A549 (cell line): ENCODE data around the gene NTSR1. TPM values are rescaled to one million over a fixed set of nuclear protein-coding genes. Genes with fewer than 3 reads are reported as not detected.

Source experiments
- ATAC-seq, 2 experiments: fragments of 200-7000 bp in 1 of 2; fragments of >200 bp in 1 of 2; cut with Nextera tagmentation in 1 of 2; cut with Tn5 transposase in 1 of 2; 3 replicates each; pipeline versions ENCODE4 v1.8.0 to v1.9.1; 2018 to 2020; ENCODE audit warnings: mild to moderate bottlenecking in 1 of 2, moderate library complexity in 1 of 2
- CTCF ChIA-PET: fragments of 300-600 bp; sonication (Branson Sonifier 250); formaldehyde crosslinking; extraction: SDS; loops from one replicate; lab custom pipeline; 2021; ENCODE audit warnings: antibody characterized with exemption, inconsistent platforms; lab: Yijun Ruan, JAX
- POLR2A ChIA-PET: fragments of 350-600 bp; formaldehyde crosslinking; extraction: SDS; loops from one replicate; lab custom pipeline; 2021; ENCODE audit warnings: antibody characterized with exemption, inconsistent platforms; lab: Yijun Ruan, JAX
- DNase-seq, 2 experiments: peaks; one replicate each; pipeline versions ENCODE4 v3.0.0 to v3.0.0-alpha.2; 2011 to 2016; ENCODE audit warnings: low read depth in 1 of 2, low spot score in 1 of 2
- FAIRE-seq: peaks from 2 replicates; lab custom pipeline; 2011; peaks lifted over from hg19 to GRCh38; lab: Jason Lieb, UNC
- H3K27ac ChIP-seq, 2 experiments: fragments of >200 bp; sonication (Bioruptor Twin); formaldehyde crosslinking; 3 replicates each; pipeline ENCODE4 v1.5.1; 2016 to 2017
- H3K4me1 ChIP-seq: fragments of >200 bp; sonication (Bioruptor Twin); formaldehyde crosslinking; 3 replicates; pipeline ENCODE4 v1.6.1; 2016
- H3K4me2 ChIP-seq: fragments of >200 bp; sonication (Bioruptor Twin); formaldehyde crosslinking; 3 replicates; pipeline ENCODE4 v1.6.1; 2016
- H3K4me3 ChIP-seq: fragments of >200 bp; sonication (Bioruptor Twin); formaldehyde crosslinking; 3 replicates; pipeline ENCODE4 v1.5.1; 2016
- H3K9me3 ChIP-seq: fragments of >200 bp; sonication (Bioruptor Twin); formaldehyde crosslinking; 3 replicates; pipeline ENCODE4 v1.6.1; 2016
- CHD4 ChIP-seq: fragments of 200-600 bp; sonication (generic); IDR thresholded peaks from 2 replicates; pipeline ENCODE4 v1.6.1; 2016; ENCODE audit warnings: antibody characterized with exemption, mild to moderate bottlenecking, borderline replicate concordance
- EHMT2 ChIP-seq: fragments of 200-600 bp; sonication (generic); IDR thresholded peaks from 2 replicates; pipeline ENCODE4 v1.6.1; 2016; ENCODE audit warnings: antibody characterized with exemption, low read depth, mild to moderate bottlenecking, moderate library complexity
- ESRRA ChIP-seq: fragments of 150-350 bp; IDR thresholded peaks from 2 replicates; pipeline ENCODE4 v1.6.1; 2014; ENCODE audit warnings: mild to moderate bottlenecking, low read length, borderline replicate concordance
- FOSL2 ChIP-seq, 2 experiments: fragments of 450-650 bp in 1 of 2; fragments of >200 bp in 1 of 2; sonication (Bioruptor Twin) in 1 of 2; formaldehyde crosslinking; IDR thresholded peaks; 2 replicates each; pipeline versions ENCODE4 v1.5.0 to v1.6.1; 2016 to 2020; ENCODE audit warnings: mild to moderate bottlenecking in 1 of 2, moderate library complexity in 1 of 2
- HDAC2 ChIP-seq: fragments of 200-600 bp; sonication (generic); IDR thresholded peaks from 2 replicates; pipeline ENCODE4 v1.6.1; 2016
- HOXA7 ChIP-seq: fragments of 250-450 bp; sonication (Bioruptor Pico); IDR thresholded peaks from 2 replicates; pipeline ENCODE4 v1.5.0; 2020; ENCODE audit warnings: mild to moderate bottlenecking, moderate library complexity
- HOXB13 ChIP-seq: fragments of 250-450 bp; sonication (Bioruptor Pico); IDR thresholded peaks from 2 replicates; pipeline ENCODE4 v1.5.0; 2020; ENCODE audit warnings: low read depth, mild to moderate bottlenecking, moderate library complexity
- POLR2A ChIP-seq: IDR thresholded peaks from 2 replicates; pipeline ENCODE4 v1.6.1; 2012; ENCODE audit warnings: mild to moderate bottlenecking, low read length
- SMC3 ChIP-seq: fragments of >200 bp; sonication (Bioruptor Twin); formaldehyde crosslinking; IDR thresholded peaks from 3 replicates; pipeline ENCODE4 v1.6.1; 2018; ENCODE audit warnings: inconsistent platforms
- ZFP36 ChIP-seq: fragments of 450-650 bp; IDR thresholded peaks from 2 replicates; pipeline ENCODE4 v1.6.1; 2014; ENCODE audit warnings: borderline replicate concordance; ENCODE audit not compliant: partially characterized antibody
- ZSCAN20 ChIP-seq: fragments of 250-450 bp; sonication (Bioruptor Pico); IDR thresholded peaks from 2 replicates; pipeline ENCODE4 v1.8.0; 2022; ENCODE audit warnings: mild to moderate bottlenecking, moderate library complexity
- WGBS: methylation state at CpG from one replicate; pipeline ENCODE4 v1.1.6; 2017; ENCODE audit errors: missing lambda C conversion rate; 5-methylcytosine and 5-hydroxymethylcytosine counted together
- polyA plus RNA-seq, 4 experiments: library from polyadenylated mRNA; depleted of rRNA in 3 of 4; stranded (reverse); fragments of >200 nt; fragmentation: RNase III in 1 of 4; extraction: RNeasy Plus Mini Kit Qiagen cat#74134 plus additional on column Dnase treatment in 1 of 4; gene quantifications; 2 replicates in 3 of 4; 3 replicates in 1 of 4; pipeline ENCODE4 v1.2.3, GENCODE V29; 2011 to 2017
- TF ChIP-seq, protein P1 (sequence below): fragments of 200-600 bp; sonication (generic); IDR thresholded peaks from 2 replicates; pipeline ENCODE4 v1.6.1; 2016; ENCODE audit warnings: antibody characterized with exemption, mild to moderate bottlenecking, moderate library complexity
- TF ChIP-seq, protein P2 (sequence below): fragments of >200 bp; sonication (Bioruptor Twin); formaldehyde crosslinking; IDR thresholded peaks from 3 replicates; pipeline ENCODE4 v1.6.1; 2016

The NTSR1 gene
- polyA plus RNA-seq, 2 of the 4 experiments (the other 2 are of a cell fraction): 0.03 TPM; not detected in 1

GRCh38 chr20:62762376-62762775 is 53.7 kb downstream of the NTSR1 start:
- no peak for ATAC-seq
- ChIA-PET CTCF (interaction anchor here (1.1 to 1.5 kb wide), 2 partner anchors 54 to 94 kb away, joined by 3 to 4 read pairs; partner anchors contain the start of gene NTSR1), POLR2A (no interaction called here)
- DNase-seq: no peak
- FAIRE-seq: no peak
- Histone ChIP-seq H3K27ac (no peak overlapping the region), H3K4me1 (no peaks in the 10 kb centered on the region), H3K4me3 (no peak overlapping the region), H3K4me2 (no peak overlapping the region), H3K9me3 (no peaks in the 10 kb centered on the region; the same call in 2 of the 3 replicates)
- 61% methylated on average over 22 of the region's 22 CpGs for WGBS
- TF ChIP-seq, protein P1, sequence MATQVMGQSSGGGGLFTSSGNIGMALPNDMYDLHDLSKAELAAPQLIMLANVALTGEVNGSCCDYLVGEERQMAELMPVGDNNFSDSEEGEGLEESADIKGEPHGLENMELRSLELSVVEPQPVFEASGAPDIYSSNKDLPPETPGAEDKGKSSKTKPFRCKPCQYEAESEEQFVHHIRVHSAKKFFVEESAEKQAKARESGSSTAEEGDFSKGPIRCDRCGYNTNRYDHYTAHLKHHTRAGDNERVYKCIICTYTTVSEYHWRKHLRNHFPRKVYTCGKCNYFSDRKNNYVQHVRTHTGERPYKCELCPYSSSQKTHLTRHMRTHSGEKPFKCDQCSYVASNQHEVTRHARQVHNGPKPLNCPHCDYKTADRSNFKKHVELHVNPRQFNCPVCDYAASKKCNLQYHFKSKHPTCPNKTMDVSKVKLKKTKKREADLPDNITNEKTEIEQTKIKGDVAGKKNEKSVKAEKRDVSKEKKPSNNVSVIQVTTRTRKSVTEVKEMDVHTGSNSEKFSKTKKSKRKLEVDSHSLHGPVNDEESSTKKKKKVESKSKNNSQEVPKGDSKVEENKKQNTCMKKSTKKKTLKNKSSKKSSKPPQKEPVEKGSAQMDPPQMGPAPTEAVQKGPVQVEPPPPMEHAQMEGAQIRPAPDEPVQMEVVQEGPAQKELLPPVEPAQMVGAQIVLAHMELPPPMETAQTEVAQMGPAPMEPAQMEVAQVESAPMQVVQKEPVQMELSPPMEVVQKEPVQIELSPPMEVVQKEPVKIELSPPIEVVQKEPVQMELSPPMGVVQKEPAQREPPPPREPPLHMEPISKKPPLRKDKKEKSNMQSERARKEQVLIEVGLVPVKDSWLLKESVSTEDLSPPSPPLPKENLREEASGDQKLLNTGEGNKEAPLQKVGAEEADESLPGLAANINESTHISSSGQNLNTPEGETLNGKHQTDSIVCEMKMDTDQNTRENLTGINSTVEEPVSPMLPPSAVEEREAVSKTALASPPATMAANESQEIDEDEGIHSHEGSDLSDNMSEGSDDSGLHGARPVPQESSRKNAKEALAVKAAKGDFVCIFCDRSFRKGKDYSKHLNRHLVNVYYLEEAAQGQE: no peak
- no peak for TF ChIP-seq HOXA7
- TF ChIP-seq ZSCAN20: no peak
- TF ChIP-seq FOSL2 (IDR thresholded peaks at IDR 0.05): no peak
- no peak for TF ChIP-seq FOSL2 (CRISPR knock-in tag; IDR thresholded peaks at IDR 0.05)
- TF ChIP-seq ZFP36: no peak
- no peak for TF ChIP-seq HOXB13 (CRISPR knock-in tag)
- no peak for TF ChIP-seq POLR2A

- no peak overlapping the region for H3K4me3 ChIP-seq
- H3K27ac ChIP-seq: no peak overlapping the region
- TF ChIP-seq, protein P2, sequence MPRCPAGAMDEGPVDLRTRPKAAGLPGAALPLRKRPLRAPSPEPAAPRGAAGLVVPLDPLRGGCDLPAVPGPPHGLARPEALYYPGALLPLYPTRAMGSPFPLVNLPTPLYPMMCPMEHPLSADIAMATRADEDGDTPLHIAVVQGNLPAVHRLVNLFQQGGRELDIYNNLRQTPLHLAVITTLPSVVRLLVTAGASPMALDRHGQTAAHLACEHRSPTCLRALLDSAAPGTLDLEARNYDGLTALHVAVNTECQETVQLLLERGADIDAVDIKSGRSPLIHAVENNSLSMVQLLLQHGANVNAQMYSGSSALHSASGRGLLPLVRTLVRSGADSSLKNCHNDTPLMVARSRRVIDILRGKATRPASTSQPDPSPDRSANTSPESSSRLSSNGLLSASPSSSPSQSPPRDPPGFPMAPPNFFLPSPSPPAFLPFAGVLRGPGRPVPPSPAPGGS: no peak
- TF ChIP-seq ESRRA: no peak
- TF ChIP-seq SMC3: no peak
- TF ChIP-seq EHMT2: no peak
- no peak for TF ChIP-seq HDAC2
- ATAC-seq: no peak
- CTCF ChIA-PET: interaction anchor here (0.6 to 3.9 kb wide), 4 partner anchors 29 to 95 kb away, joined by 3 to 26 read pairs (median 4); partner anchors contain the start of gene NTSR1
- H3K4me1 ChIP-seq: no peaks in the 10 kb centered on the region
- DNase-seq: no peak
- 50% methylated on average over 14 of the region's 16 CpGs for whole genome bisulfite sequencing
- H3K9me3 ChIP-seq: no peaks in the 10 kb centered on the region
- POLR2A ChIA-PET: no interaction called here
- H3K4me2 ChIP-seq: no peak overlapping the region
- FAIRE-seq: no peak
These were observed 54.2 kb downstream of the NTSR1 start for GRCh38 chr20:62762801-62763368.

GRCh38 chr20:62763404-62763803 is 54.8 kb downstream of the NTSR1 start:
- no peak overlapping the region for H3K27ac ChIP-seq
- POLR2A ChIA-PET: no interaction called here
- CTCF ChIA-PET: interaction anchor here (0.6 to 3.9 kb wide), 5 partner anchors 28 to 95 kb away, joined by 3 to 26 read pairs (median 3); partner anchors contain the start of gene NTSR1
- ATAC-seq (no peak), FAIRE-seq (no peak), DNase-seq (no peak)
- H3K4me3 ChIP-seq: no peak overlapping the region
- peaks cover 2% of the 10 kb centered on the region; the same call in 1 of the 3 replicates for H3K4me1 ChIP-seq
- no peak overlapping the region for H3K4me2 ChIP-seq
- no peak for TF ChIP-seq CHD4
- peak; percentile 88 for TF ChIP-seq ZFP36
- 69% methylated on average over 4 of the region's 4 CpGs for WGBS
- H3K9me3 ChIP-seq: no peaks in the 10 kb centered on the region
